Epithelial cell of esophagus (primary cell): ENCODE measurements around the gene CYB5R3.

ENCODE experiments used
- DNase-seq: peaks from one replicate; pipeline ENCODE4 v3.0.0; 2010; ENCODE audit warnings: low read depth
- H3K4me3 ChIP-seq: 2 replicates; pipeline ENCODE4 v1.5.1; 2011; ENCODE audit warnings: mild to moderate bottlenecking, low read length, control low read depth
- CTCF ChIP-seq: IDR thresholded peaks from 2 replicates; pipeline ENCODE4 v1.5.1; 2011; ENCODE audit warnings: low read depth, mild to moderate bottlenecking, low read length, control low read depth, inconsistent platforms; ENCODE audit not compliant: insufficient read depth; ENCODE audit errors: missing control alignments

The CYB5R3 gene

GRCh38 chr22:42644422-42645340 lies 4.5 kb downstream of the CYB5R3 start:
- DNase-seq: no peak
- no peak overlapping the region for H3K4me3 ChIP-seq
- no peak for TF ChIP-seq CTCF

GRCh38 chr22:42643634-42644421 lies 5.4 kb downstream of the CYB5R3 start:
- DNase-seq: no peak
- H3K4me3 ChIP-seq: no peak overlapping the region
- no peak for TF ChIP-seq CTCF

- no peak overlapping the region for H3K4me3 ChIP-seq
- no peak for TF ChIP-seq CTCF
- no peak for DNase-seq
Measured at GRCh38 chr22:42642806-42643633, 6.2 kb downstream of the CYB5R3 start.

GRCh38 chr22:42641801-42642413 lies 7.3 kb downstream of the CYB5R3 start:
- DNase-seq: no peak
- no peak for TF ChIP-seq CTCF
- no peak overlapping the region for H3K4me3 ChIP-seq

- DNase-seq: no peak
- no peak overlapping the region for H3K4me3 ChIP-seq
- TF ChIP-seq CTCF: no peak
Measured at GRCh38 chr22:42639541-42640241, 9.5 kb downstream of the CYB5R3 start.

- TF ChIP-seq CTCF: no peak
- DNase-seq: no peak
- H3K4me3 ChIP-seq: no peak overlapping the region
Measured at GRCh38 chr22:42637555-42637954, 11.6 kb downstream of the CYB5R3 start.
